ENCODE results near the gene TSGA10IP.
"Not testable (repeated sequence)": the region's sequence is repeated elsewhere in the genome, so short reads cannot be mapped to it uniquely, and the experiment has no call there.

The TSGA10IP gene

GRCh38 chr11:65947133-65947532 is 1.9 kb downstream of the TSGA10IP start:
- TF ChIP-seq SPI1 (IDR thresholded peaks at IDR 0.05; ENCODE audit: borderline replicate concordance, low read depth) (no peak), GABPA (IDR thresholded peaks at IDR 0.05; ENCODE audit: low read depth) (no peak), REST (IDR thresholded peaks at IDR 0.05; ENCODE audit: insufficient replicate concordance, low read depth) (no peak), POLR2AphosphoS5 (IDR thresholded peaks at IDR 0.05; ENCODE audit: low read depth) (no peak), CTCF (IDR thresholded peaks at IDR 0.05; ENCODE audit: insufficient read depth, low read length) (no peak)
- H3K27me3 ChIP-seq (ENCODE audit: insufficient read depth, poor library complexity, severe bottlenecking), result no peaks in the 10 kb centered on the region
- H3K4me3 ChIP-seq (replicated peaks; ENCODE audit: insufficient read depth, low read length), result no peak overlapping the region
- no peak overlapping the region for H3K27ac ChIP-seq (replicated peaks)
- DNase-seq (ENCODE audit: low read depth in 1 of 2, low spot score in 1 of 2), result no peak

GRCh38 chr11:65947603-65948125 is 2.4 kb downstream of the TSGA10IP start:
- no peak for DNase-seq (ENCODE audit: low read depth in 1 of 2, low spot score in 1 of 2)
- no peak for TF ChIP-seq GABPA (IDR thresholded peaks at IDR 0.05; ENCODE audit: low read depth)
- no peak for TF ChIP-seq SPI1 (IDR thresholded peaks at IDR 0.05; ENCODE audit: borderline replicate concordance, low read depth)
- no peak for TF ChIP-seq REST (IDR thresholded peaks at IDR 0.05; ENCODE audit: insufficient replicate concordance, low read depth)
- no peak for TF ChIP-seq CTCF (IDR thresholded peaks at IDR 0.05; ENCODE audit: insufficient read depth, low read length)
- no peak for TF ChIP-seq POLR2AphosphoS5 (IDR thresholded peaks at IDR 0.05; ENCODE audit: low read depth)
- Histone ChIP-seq H3K4me3 (replicated peaks; ENCODE audit: insufficient read depth, low read length) (no peak overlapping the region), H3K27ac (replicated peaks) (no peak overlapping the region), H3K27me3 (ENCODE audit: insufficient read depth, poor library complexity, severe bottlenecking) (no peaks in the 10 kb centered on the region)

- H3K27ac ChIP-seq (replicated peaks); DNase-seq (ENCODE audit: low read depth in 1 of 2, low spot score in 1 of 2); H3K4me3 ChIP-seq (replicated peaks; ENCODE audit: insufficient read depth, low read length); H3K27me3 ChIP-seq (ENCODE audit: insufficient read depth, poor library complexity, severe bottlenecking): not testable (repeated sequence)
Measured at GRCh38 chr11:65950711-65951110, 5.4 kb downstream of the TSGA10IP start.

- DNase-seq (ENCODE audit: low read depth in 1 of 2, low spot score in 1 of 2); H3K4me3 ChIP-seq (replicated peaks; ENCODE audit: insufficient read depth, low read length); H3K27ac ChIP-seq (replicated peaks); H3K27me3 ChIP-seq (ENCODE audit: insufficient read depth, poor library complexity, severe bottlenecking): not testable (repeated sequence)
Measured at GRCh38 chr11:65951641-65952040, 6.4 kb downstream of the TSGA10IP start.

GRCh38 chr11:65952052-65952521 is 6.8 kb downstream of the TSGA10IP start:
- no peak overlapping the region for H3K27ac ChIP-seq (replicated peaks)
- H3K4me3 ChIP-seq (replicated peaks; ENCODE audit: insufficient read depth, low read length), result no peak overlapping the region
- TF ChIP-seq GABPA (IDR thresholded peaks at IDR 0.05; ENCODE audit: low read depth) (no peak), CTCF (IDR thresholded peaks at IDR 0.05; ENCODE audit: insufficient read depth, low read length) (no peak), SPI1 (IDR thresholded peaks at IDR 0.05; ENCODE audit: borderline replicate concordance, low read depth) (no peak), POLR2AphosphoS5 (IDR thresholded peaks at IDR 0.05; ENCODE audit: low read depth) (no peak), REST (IDR thresholded peaks at IDR 0.05; ENCODE audit: insufficient replicate concordance, low read depth) (no peak)
- no peak for DNase-seq (ENCODE audit: low read depth in 1 of 2, low spot score in 1 of 2)
- H3K27me3 ChIP-seq (ENCODE audit: insufficient read depth, poor library complexity, severe bottlenecking), result no peaks in the 10 kb centered on the region

All from HL-60 (cell line).